HCT116 (cell line): ENCODE data around the gene TTYH3. TPM values are rescaled to one million over a fixed set of nuclear protein-coding genes. Genes with fewer than 3 reads are reported as not detected.

Experiments used
- ATAC-seq: fragments of 200-7000 bp; cut with Tn5 transposase; 2 replicates; pipeline ENCODE4 v1.9.1; 2020; ENCODE audit warnings: mild to moderate bottlenecking, moderate library complexity
- BruUV-seq: library from RNA; stranded (reverse); fragments of 400-500 nt; replicated peaks from 2 replicates; lab custom pipeline; 2021; lab: Mats Ljungman, UMichigan
- CTCF ChIA-PET: fragments of 300-600 bp; sonication (Branson Sonifier 250); formaldehyde crosslinking; loops from one replicate; lab custom pipeline; 2021; ENCODE audit warnings: antibody characterized with exemption; lab: Charles Lee
- POLR2A ChIA-PET: fragments of 300-600, 350-600 bp; sonication (Branson Sonifier 250); formaldehyde crosslinking; loops from one replicate; lab custom pipeline; 2021; ENCODE audit warnings: antibody characterized with exemption; lab: Charles Lee
- RAD21 ChIA-PET, 2 experiments: fragments of 300-600 bp; sonication (Branson Sonifier 250); formaldehyde crosslinking; loops; one replicate each; lab custom pipeline; 2023; ENCODE audit warnings: low total read pairs in 2 of 2; ENCODE audit not compliant: uncharacterized antibody in 2 of 2, unreplicated experiment in 2 of 2, low non-redundant PET in 1 of 2; lab: Charles Lee
- DNase-seq: peaks from one replicate; pipeline ENCODE4 v3.0.0-alpha.2; 2010; ENCODE audit warnings: low read depth, low spot score
- H2AFZ ChIP-seq: fragments of 200-600 bp; shearing (Covaris generic), sonication (generic); 2 replicates; pipeline ENCODE4 v1.6.1; 2017; ENCODE audit warnings: low read depth, mixed run types, mixed read lengths, antibody characterized with exemption, low read length; ENCODE audit not compliant: poor library complexity, severe bottlenecking
- H3K27ac ChIP-seq: 2 replicates; pipeline ENCODE4 v1.5.1; 2012; ENCODE audit warnings: low read depth, low read length
- H3K27me3 ChIP-seq: fragments of 200-600 bp; sonication (generic); 2 replicates; pipeline ENCODE4 v1.6.1; 2016; ENCODE audit warnings: mixed run types, low read length, mixed read lengths; ENCODE audit not compliant: insufficient read depth
- H3K36me3 ChIP-seq, 2 experiments: fragments of 200-500 bp in 1 of 2; fragments of 200-600 bp in 1 of 2; sonication (Bioruptor generic) in 1 of 2; sonication (generic) in 1 of 2; 2 replicates each; pipeline versions ENCODE4 v1.5.1 to v1.6.1; 2014 to 2016; ENCODE audit warnings: low read length in 2 of 2, inconsistent platforms in 1 of 2, mixed read lengths in 1 of 2, mixed run types in 1 of 2; ENCODE audit not compliant: insufficient read depth in 2 of 2, control insufficient read depth in 1 of 2
- H3K4me1 ChIP-seq, 2 experiments: fragments of 200-600 bp in 1 of 2; sonication (generic) in 1 of 2; 2 replicates each; pipeline versions ENCODE4 v1.5.1 to v1.6.1; 2012 to 2017; ENCODE audit warnings: low read length in 2 of 2, inconsistent platforms in 1 of 2, mild to moderate bottlenecking in 1 of 2, mixed read lengths in 1 of 2, mixed run types in 1 of 2, moderate library complexity in 1 of 2; ENCODE audit not compliant: insufficient read depth in 2 of 2, control insufficient read depth in 1 of 2
- H3K4me2 ChIP-seq: fragments of 200-600 bp; sonication (generic); 2 replicates; pipeline ENCODE4 v1.6.1; 2017; ENCODE audit warnings: mixed run types, low read length, mixed read lengths
- H3K4me3 ChIP-seq, 2 experiments: fragments of 200-600 bp in 1 of 2; sonication (generic) in 1 of 2; replicated peaks in 1 of 2; 2 replicates each; pipeline ENCODE4 v1.5.1; 2011 to 2016; ENCODE audit warnings: low read length in 2 of 2, control low read depth in 1 of 2, low read depth in 1 of 2, mild to moderate bottlenecking in 1 of 2, mixed read lengths in 1 of 2, mixed run types in 1 of 2
- H3K79me2 ChIP-seq: fragments of 200-600 bp; sonication (generic); 2 replicates; pipeline ENCODE4 v1.6.1; 2017; ENCODE audit warnings: mild to moderate bottlenecking, mixed run types, low read length, moderate library complexity, mixed read lengths; ENCODE audit not compliant: insufficient read depth
- H3K9ac ChIP-seq: fragments of 200-600 bp; sonication (generic); 2 replicates; pipeline ENCODE4 v1.6.1; 2016; ENCODE audit warnings: low read length, mixed read lengths
- H3K9me2 ChIP-seq: fragments of 200-600 bp; sonication (generic), shearing (Covaris generic); 2 replicates; pipeline ENCODE4 v1.6.1; 2017; ENCODE audit warnings: mixed run types, mild to moderate bottlenecking, moderate library complexity; ENCODE audit not compliant: insufficient read depth
- H3K9me3 ChIP-seq, 2 experiments: fragments of 200-500 bp in 1 of 2; fragments of 200-600 bp in 1 of 2; sonication (Bioruptor generic) in 1 of 2; sonication (generic) in 1 of 2; 2 replicates each; pipeline ENCODE4 v1.6.1; 2014 to 2017; ENCODE audit warnings: low read length in 2 of 2, mixed read lengths in 2 of 2, inconsistent platforms in 1 of 2, low read depth in 1 of 2, mild to moderate bottlenecking in 1 of 2, mixed run types in 1 of 2, moderate library complexity in 1 of 2; ENCODE audit not compliant: control insufficient read depth in 1 of 2, insufficient read depth in 1 of 2
- H4K20me1 ChIP-seq: fragments of 200-600 bp; sonication (generic), shearing (Covaris generic); 2 replicates; pipeline ENCODE4 v1.6.1; 2017; ENCODE audit warnings: mixed run types, mild to moderate bottlenecking, moderate library complexity; ENCODE audit not compliant: insufficient read depth
- ATF3 ChIP-seq: IDR thresholded peaks from 2 replicates; pipeline ENCODE4 v1.6.1; 2012
- CBX3 ChIP-seq: IDR thresholded peaks from 2 replicates; pipeline ENCODE4 v1.6.1; 2012; ENCODE audit warnings: low read depth
- CEBPB ChIP-seq: IDR thresholded peaks from 2 replicates; pipeline ENCODE4 v1.6.1; 2012; ENCODE audit warnings: low read depth
- CTCF ChIP-seq, 3 experiments: fragments of 200-600 bp in 1 of 3; sonication (generic) in 1 of 3; IDR thresholded peaks in 2 of 3; conservative IDR thresholded peaks in 1 of 3; 2 replicates each; pipeline ENCODE4 v1.5.1; 2012 to 2017; ENCODE audit warnings: low read depth in 2 of 3, low read length in 2 of 3, antibody characterized with exemption in 1 of 3, borderline replicate concordance in 1 of 3, control low read depth in 1 of 3, mild to moderate bottlenecking in 1 of 3, mixed read lengths in 1 of 3, mixed run types in 1 of 3, moderate library complexity in 1 of 3; ENCODE audit not compliant: insufficient read depth in 1 of 3
- EGR1 ChIP-seq: IDR thresholded peaks from 2 replicates; pipeline ENCODE4 v1.6.1; 2012; ENCODE audit warnings: low read depth
- ELF1 ChIP-seq: IDR thresholded peaks from 2 replicates; pipeline ENCODE4 v1.6.1; 2012; ENCODE audit warnings: low read depth, borderline replicate concordance
- EZH2 ChIP-seq: fragments of 200-600 bp; sonication (generic); IDR thresholded peaks from 2 replicates; pipeline ENCODE4 v1.6.1; 2017; ENCODE audit warnings: antibody characterized with exemption, mixed run types
- EZH2phosphoT487 ChIP-seq: fragments of 200-600 bp; IDR thresholded peaks from 2 replicates; pipeline ENCODE4 v1.6.1; 2018; ENCODE audit warnings: antibody characterized with exemption, borderline replicate concordance
- FOSL1 ChIP-seq: IDR thresholded peaks from 2 replicates; pipeline ENCODE4 v1.6.1; 2012; ENCODE audit warnings: low read depth
- JUND ChIP-seq: IDR thresholded peaks from 2 replicates; pipeline ENCODE4 v1.6.1; 2012
- POLR2A ChIP-seq: IDR thresholded peaks from 2 replicates; pipeline ENCODE4 v1.7.0; 2011; ENCODE audit warnings: borderline replicate concordance; ENCODE audit not compliant: insufficient read depth, insufficient read length; ENCODE audit errors: extremely low read depth
- RAD21 ChIP-seq: IDR thresholded peaks from 2 replicates; pipeline ENCODE4 v1.6.1; 2012; ENCODE audit warnings: low read depth, mild to moderate bottlenecking
- SIN3A ChIP-seq: IDR thresholded peaks from 2 replicates; pipeline ENCODE4 v1.6.1; 2012; ENCODE audit warnings: low read depth
- SP1 ChIP-seq: IDR thresholded peaks from 2 replicates; pipeline ENCODE4 v1.6.1; 2012; ENCODE audit warnings: low read depth
- TCF7L2 ChIP-seq: IDR thresholded peaks from 2 replicates; pipeline ENCODE4 v1.7.0; 2011; ENCODE audit warnings: borderline replicate concordance, inconsistent platforms; ENCODE audit not compliant: insufficient read depth, insufficient read length; ENCODE audit errors: extremely low read depth
- YY1 ChIP-seq: IDR thresholded peaks from 2 replicates; pipeline ENCODE4 v1.6.1; 2011; ENCODE audit warnings: low read length, low read depth, moderate library complexity, mild to moderate bottlenecking; ENCODE audit not compliant: insufficient replicate concordance; ENCODE audit errors: extremely low read depth
- ZFX ChIP-seq: fragments of 450-650 bp; IDR thresholded peaks from 2 replicates; pipeline ENCODE4 v1.6.1; 2017
- ZNF274 ChIP-seq: fragments of 200-500 bp; sonication (Bioruptor generic); IDR thresholded peaks from 2 replicates; pipeline ENCODE4 v1.6.1; 2014; ENCODE audit warnings: mild to moderate bottlenecking, low read depth, low read length, inconsistent platforms
- intact Hi-C: fragments of 100-400 bp; cut with micrococcal nuclease; formaldehyde crosslinking; loops from 2 replicates; pipeline ENCODE4 v1.10.0; 2022
- total RNA-seq: library from RNA; stranded (reverse); gene quantifications from one replicate; pipeline ENCODE4 v1.2.1, GENCODE V29; 2021; ENCODE audit not compliant: unreplicated experiment
- TF ChIP-seq, protein P1 (sequence below): IDR thresholded peaks from 2 replicates; pipeline ENCODE4 v1.6.1; 2012

The TTYH3 gene
- total RNA-seq, 1 experiment from 2014 or later, result 40.3 TPM

- TF ChIP-seq CTCF (IDR thresholded peaks at IDR 0.05 in 2 of 3, conservative IDR thresholded peaks at IDR 0.05 in 1 of 3; ENCODE audit: borderline replicate concordance in 1 of 3, insufficient read depth in 1 of 3, low read depth in 2 of 3, low read length in 2 of 3) (no peak), JUND (no peak), FOSL1 (no peak), ELF1 (no peak), YY1 (no peak), ZFX (no peak), ZNF274 (no peak), POLR2A (no peak), EZH2phosphoT487 (no peak)
- TF ChIP-seq, protein P1, sequence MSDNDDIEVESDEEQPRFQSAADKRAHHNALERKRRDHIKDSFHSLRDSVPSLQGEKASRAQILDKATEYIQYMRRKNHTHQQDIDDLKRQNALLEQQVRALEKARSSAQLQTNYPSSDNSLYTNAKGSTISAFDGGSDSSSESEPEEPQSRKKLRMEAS, result no peak
These were observed 56.1 kb downstream of the TTYH3 start, which contains the start of gene AMZ1 (continued) for GRCh38 chr7:2687881-2688318.

GRCh38 chr7:2688409-2689342 is 56.9 kb downstream of the TTYH3 start:
- no peak overlapping the region for H3K9ac ChIP-seq
- CTCF ChIA-PET, result no interaction called here

More at GRCh38 chr7:2688409-2689342, 56.9 kb downstream of the TTYH3 start:
- no peak overlapping the region for H2AFZ ChIP-seq
- DNase-seq, result no peak
- ChIA-PET RAD21 (no interaction called here), POLR2A (no interaction called here)
- H3K9me3 ChIP-seq, result no peaks in the 10 kb centered on the region
- H4K20me1 ChIP-seq, result no peaks in the 10 kb centered on the region
- ATAC-seq, result no peak
- H3K79me2 ChIP-seq, result no peaks in the 10 kb centered on the region
- H3K4me1 ChIP-seq, result peaks cover 10 to 18% of the 10 kb centered on the region in 2 experiments; a peak in 3 of 4 replicates
- no peak overlapping the region for H3K4me2 ChIP-seq
- no peak overlapping the region for H3K4me3 ChIP-seq
- H3K9me2 ChIP-seq, result no peaks in the 10 kb centered on the region
- BruUV-seq, result no TSS peak
- no peak overlapping the region for H3K27ac ChIP-seq
- TF ChIP-seq CTCF (IDR thresholded peaks at IDR 0.05 in 2 of 3, conservative IDR thresholded peaks at IDR 0.05 in 1 of 3; ENCODE audit: borderline replicate concordance in 1 of 3, insufficient read depth in 1 of 3, low read depth in 2 of 3, low read length in 2 of 3) (no peak), CEBPB (no peak), ELF1 (no peak), ZNF274 (no peak), EGR1 (no peak), RAD21 (no peak), JUND (no peak), YY1 (no peak), EZH2 (no peak), TCF7L2 (no peak), EZH2phosphoT487 (no peak), CBX3 (no peak), FOSL1 (no peak), SIN3A (no peak), ATF3 (no peak), SP1 (no peak), ZFX (no peak)
- TF ChIP-seq, protein P1, result no peak
- H3K27me3 ChIP-seq, result no peaks in the 10 kb centered on the region
- intact Hi-C loops, result loop anchor here (10.0 kb wide), 1 partner anchor 124 kb away; no protein-coding TSS in a partner anchor
- no peaks in the 10 kb centered on the region for H3K36me3 ChIP-seq
